Measurements from ENCODE around the gene APOL2. TPM values are rescaled to one million over a fixed set of nuclear protein-coding genes. Genes with fewer than 3 reads are reported as not detected.
A peak's percentile ranks its signal among the peaks of the same experiment; 100 is the strongest.

APOL2 gene
- 28.5 TPM for polyA plus RNA-seq (2013, experiment 1 of 2)
- polyA plus RNA-seq (2013, experiment 2 of 2), result 29.7 TPM

GRCh38 chr22:36239401-36240171 lies at the start of gene APOL2:
TSS of gene APOL2 (minus strand) at chr22:36239527. CDS start at chr22:36233162, 6,365 bp downstream.
- Histone ChIP-seq H2BK15ac (ENCODE audit: low read depth, poor library complexity, severe bottlenecking) (peak within 1 kb of the TSS; percentile 88), H3K18ac (ENCODE audit: low read depth in 1 of 2, low read length in 2 of 2) (peak within 1 kb of the TSS; percentile 6 to 82), H3K9me3 (ENCODE audit: control insufficient read depth, low read length) (no peaks in the 10 kb centered on the region), H3K4me1 (ENCODE audit: control insufficient read depth, insufficient read depth, low read depth, low read length) (peaks cover 34% of the 10 kb centered on the region), H4K91ac (ENCODE audit: low read length) (peak within 1 kb of the TSS; percentile 41), H3K9ac (ENCODE audit: low read length) (peak within 1 kb of the TSS; percentile 91), H3K27ac (ENCODE audit: low read length, poor library complexity, severe bottlenecking) (peak within 1 kb of the TSS; percentile 94), H2BK12ac (ENCODE audit: low read length in 2 of 2) (peak within 1 kb of the TSS; percentile 25 to 71), H2AFZ (ENCODE audit: low read depth, low read length) (peak within 1 kb of the TSS; percentile 90), H3K79me1 (replicated peaks; ENCODE audit: low read length, poor library complexity, severe bottlenecking) (peaks cover 8% of the 10 kb centered on the region), H4K8ac (ENCODE audit: low read length) (peak within 1 kb of the TSS; percentile 78), H2BK5ac (ENCODE audit: low read depth, low read length, poor library complexity, severe bottlenecking) (peak within 1 kb of the TSS; percentile 91), H3K27me3 (ENCODE audit: control insufficient read depth in 1 of 2, insufficient read depth in 1 of 2, low read length in 2 of 2) (no peaks in the 10 kb centered on the region), H3K4ac (ENCODE audit: low read depth in 1 of 2, low read length in 2 of 2) (peak within 1 kb of the TSS; percentile 46 to 96), H2BK120ac (ENCODE audit: low read depth, low read length) (peak within 1 kb of the TSS; percentile 15), H3K14ac (ENCODE audit: low read length in 2 of 2) (peak within 1 kb of the TSS in 1 of 2 experiments; percentile 88), H3K4me2 (ENCODE audit: low read length, poor library complexity, severe bottlenecking) (peak within 1 kb of the TSS; percentile 62), H2AK5ac (ENCODE audit: low read length, severe bottlenecking) (peak within 1 kb of the TSS; percentile 95), H3K36me3 (ENCODE audit: control insufficient read depth in 1 of 2, insufficient read depth in 2 of 2, low read depth in 1 of 2, low read length in 2 of 2) (peaks cover 8 to 22% of the 10 kb centered on the region in 2 experiments), H3K23ac (ENCODE audit: low read length in 2 of 2) (peak within 1 kb of the TSS; percentile 64 to 91), H3K4me3 (ENCODE audit: insufficient read depth in 1 of 2, low read depth in 1 of 2, low read length in 2 of 2) (peak within 1 kb of the TSS; percentile 70 to 86)
- 4% methylated on average over 11 of the region's 13 CpGs for WGBS
- peak; percentile 98 for DNase-seq

GRCh38 chr22:36288571-36289405 lies 49.5 kb upstream of the APOL2 start:
- peak overlapping the region; percentile 7 for H4K91ac ChIP-seq (ENCODE audit: low read length)
- H3K18ac ChIP-seq (ENCODE audit: low read depth in 1 of 2, low read length in 2 of 2), result no peak overlapping the region
- no peak overlapping the region for H3K14ac ChIP-seq (ENCODE audit: low read length in 2 of 2)
- H2BK120ac ChIP-seq (ENCODE audit: low read depth, low read length), result no peak overlapping the region
- H3K4me2 ChIP-seq (ENCODE audit: low read length, poor library complexity, severe bottlenecking), result no peak overlapping the region
- no peaks in the 10 kb centered on the region for H3K27me3 ChIP-seq (ENCODE audit: control insufficient read depth in 1 of 2, insufficient read depth in 1 of 2, low read length in 2 of 2)
- no peak overlapping the region for H3K4ac ChIP-seq (ENCODE audit: low read depth in 1 of 2, low read length in 2 of 2)
- peaks cover 21% of the 10 kb centered on the region for H3K79me1 ChIP-seq (replicated peaks; ENCODE audit: low read length, poor library complexity, severe bottlenecking)
- no peaks in the 10 kb centered on the region for H3K9me3 ChIP-seq (ENCODE audit: control insufficient read depth, low read length)
- no peak overlapping the region for H4K8ac ChIP-seq (ENCODE audit: low read length)
- H3K9ac ChIP-seq (ENCODE audit: low read length), result no peak overlapping the region
- H2AK5ac ChIP-seq (ENCODE audit: low read length, severe bottlenecking), result no peak overlapping the region
- no peak overlapping the region for H2BK12ac ChIP-seq (ENCODE audit: low read length in 2 of 2)
- H2AFZ ChIP-seq (ENCODE audit: low read depth, low read length), result no peak overlapping the region
- peaks cover 82 to 83% of the 10 kb centered on the region in 2 experiments for H3K36me3 ChIP-seq (ENCODE audit: control insufficient read depth in 1 of 2, insufficient read depth in 2 of 2, low read depth in 1 of 2, low read length in 2 of 2)
- peaks cover 20% of the 10 kb centered on the region for H3K4me1 ChIP-seq (ENCODE audit: control insufficient read depth, insufficient read depth, low read depth, low read length)
- no peak for DNase-seq
- H3K27ac ChIP-seq (ENCODE audit: low read length, poor library complexity, severe bottlenecking), result no peak overlapping the region
- H3K23ac ChIP-seq (ENCODE audit: low read length in 2 of 2), result no peak overlapping the region
- H2BK5ac ChIP-seq (ENCODE audit: low read depth, low read length, poor library complexity, severe bottlenecking), result no peak overlapping the region
- H3K4me3 ChIP-seq (ENCODE audit: insufficient read depth in 1 of 2, low read depth in 1 of 2, low read length in 2 of 2), result no peak overlapping the region
- no peak overlapping the region for H2BK15ac ChIP-seq (ENCODE audit: low read depth, poor library complexity, severe bottlenecking)
- WGBS, result 96% methylated on average over 33 of the region's 33 CpGs

GRCh38 chr22:36287881-36288515 lies 48.7 kb upstream of the APOL2 start:
- H3K36me3 ChIP-seq (ENCODE audit: control insufficient read depth in 1 of 2, insufficient read depth in 2 of 2, low read depth in 1 of 2, low read length in 2 of 2), result peaks cover 80% of the 10 kb centered on the region in 2 experiments
- WGBS, result 94% methylated on average over 20 of the region's 20 CpGs

More at GRCh38 chr22:36287881-36288515, 48.7 kb upstream of the APOL2 start:
- Histone ChIP-seq H3K9me3 (ENCODE audit: control insufficient read depth, low read length) (no peaks in the 10 kb centered on the region), H2AK5ac (ENCODE audit: low read length, severe bottlenecking) (no peak overlapping the region), H2BK120ac (ENCODE audit: low read depth, low read length) (no peak overlapping the region), H3K9ac (ENCODE audit: low read length) (no peak overlapping the region), H2BK12ac (ENCODE audit: low read length in 2 of 2) (no peak overlapping the region), H3K79me1 (replicated peaks; ENCODE audit: low read length, poor library complexity, severe bottlenecking) (peaks cover 19% of the 10 kb centered on the region), H2AFZ (ENCODE audit: low read depth, low read length) (no peak overlapping the region), H3K4me1 (ENCODE audit: control insufficient read depth, insufficient read depth, low read depth, low read length) (peaks cover 20% of the 10 kb centered on the region), H3K27me3 (ENCODE audit: control insufficient read depth in 1 of 2, insufficient read depth in 1 of 2, low read length in 2 of 2) (no peaks in the 10 kb centered on the region), H3K18ac (ENCODE audit: low read depth in 1 of 2, low read length in 2 of 2) (no peak overlapping the region), H4K8ac (ENCODE audit: low read length) (no peak overlapping the region), H4K91ac (ENCODE audit: low read length) (no peak overlapping the region), H3K23ac (ENCODE audit: low read length in 2 of 2) (no peak overlapping the region), H2BK5ac (ENCODE audit: low read depth, low read length, poor library complexity, severe bottlenecking) (no peak overlapping the region), H3K27ac (ENCODE audit: low read length, poor library complexity, severe bottlenecking) (peak overlapping the region; percentile 27), H3K14ac (ENCODE audit: low read length in 2 of 2) (no peak overlapping the region), H3K4me2 (ENCODE audit: low read length, poor library complexity, severe bottlenecking) (no peak overlapping the region), H3K4ac (ENCODE audit: low read depth in 1 of 2, low read length in 2 of 2) (no peak overlapping the region), H2BK15ac (ENCODE audit: low read depth, poor library complexity, severe bottlenecking) (no peak overlapping the region), H3K4me3 (ENCODE audit: insufficient read depth in 1 of 2, low read depth in 1 of 2, low read length in 2 of 2) (no peak overlapping the region)
- DNase-seq, result no peak

Data from mesenchymal stem cell (in vitro differentiated cells and primary cell).